SJSA1 (cell line): ENCODE measurements around the gene EEPD1. TPM values are rescaled to one million over a fixed set of nuclear protein-coding genes. Genes with fewer than 3 reads are reported as not detected.
A peak's percentile ranks its signal among the peaks of the same experiment; 100 is the strongest.

ENCODE experiments used
- DNase-seq, 2 experiments: peaks; one replicate each; pipeline ENCODE4 v3.0.0-alpha.2; 2015 to 2020; ENCODE audit warnings: low spot score in 2 of 2, low read depth in 1 of 2
- H3K27ac ChIP-seq: fragments of 250-450 bp; sonication (Bioruptor Pico); 2 replicates; pipeline ENCODE4 v1.5.1; 2020; ENCODE audit warnings: mild to moderate bottlenecking, moderate library complexity
- H3K27me3 ChIP-seq: fragments of 250-450 bp; sonication (Bioruptor Pico); replicated peaks from 2 replicates; pipeline ENCODE4 v1.5.1; 2020; ENCODE audit warnings: mild to moderate bottlenecking, moderate library complexity
- H3K36me3 ChIP-seq: fragments of 250-450 bp; sonication (Bioruptor Pico); 2 replicates; pipeline ENCODE4 v1.5.1; 2020; ENCODE audit warnings: mild to moderate bottlenecking
- H3K4me1 ChIP-seq: fragments of 250-450 bp; sonication (Bioruptor Pico); replicated peaks from 2 replicates; pipeline ENCODE4 v1.6.1; 2021; ENCODE audit warnings: mild to moderate bottlenecking
- H3K4me3 ChIP-seq: fragments of 250-450 bp; sonication (Bioruptor Pico); 2 replicates; pipeline ENCODE4 v1.5.1; 2020; ENCODE audit warnings: mild to moderate bottlenecking
- H3K9me3 ChIP-seq: fragments of 250-450 bp; sonication (Bioruptor Pico); replicated peaks from 2 replicates; pipeline ENCODE4 v1.5.1; 2020; ENCODE audit warnings: mild to moderate bottlenecking
- total RNA-seq: library from RNA; depleted of rRNA; stranded (reverse); fragments of >200 nt; shearing (Covaris generic); gene quantifications from 2 replicates; pipeline ENCODE4 v1.2.3, GENCODE V29; 2014

EEPD1 gene
- total RNA-seq, 1 experiment from 2014 or later = 12.4 TPM

GRCh38 chr7:36303202-36304098 is 150.4 kb downstream of the EEPD1 start:
- H3K9me3 ChIP-seq = no peaks in the 10 kb centered on the region
- no peaks in the 10 kb centered on the region for H3K36me3 ChIP-seq
- H3K4me1 ChIP-seq = peaks cover 75% of the 10 kb centered on the region
- H3K4me3 ChIP-seq = no peak overlapping the region
- DNase-seq = peak; percentile 98 to 99
- H3K27me3 ChIP-seq = no peaks in the 10 kb centered on the region
- peak overlapping the region; percentile 93 for H3K27ac ChIP-seq

DNA sequence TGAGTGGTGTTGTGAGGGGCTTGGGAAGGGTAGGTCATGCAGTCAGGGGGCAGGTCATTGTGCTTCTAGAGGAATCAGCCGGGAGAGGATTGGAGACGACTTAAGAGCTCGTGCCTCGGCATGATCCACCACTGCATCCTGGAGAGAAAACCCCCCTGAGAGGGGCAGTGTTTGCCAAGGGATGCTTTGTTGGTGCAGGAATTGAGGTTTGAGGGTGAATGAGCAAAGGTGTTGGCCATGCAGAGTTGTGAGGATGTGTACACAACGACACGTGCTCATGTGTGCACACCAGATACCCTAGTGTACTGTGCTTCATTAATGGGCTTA is 151.0 kb downstream of the EEPD1 start:
- no peak for DNase-seq
- H3K9me3 ChIP-seq = no peaks in the 10 kb centered on the region
- peak overlapping the region; percentile 93 for H3K27ac ChIP-seq
- H3K36me3 ChIP-seq = no peaks in the 10 kb centered on the region
- no peaks in the 10 kb centered on the region for H3K27me3 ChIP-seq
- H3K4me3 ChIP-seq = no peak overlapping the region
- peaks cover 69% of the 10 kb centered on the region for H3K4me1 ChIP-seq

- Histone ChIP-seq H3K4me1 (peaks cover 59% of the 10 kb centered on the region), H3K4me3 (no peak overlapping the region), H3K36me3 (no peaks in the 10 kb centered on the region), H3K9me3 (no peaks in the 10 kb centered on the region), H3K27ac (no peak overlapping the region), H3K27me3 (no peaks in the 10 kb centered on the region)
- peak in 1 of 2 experiments; percentile 26 for DNase-seq
Observed at GRCh38 chr7:36305226-36305625, 152.2 kb downstream of the EEPD1 start.

GRCh38 chr7:36305648-36306047 is 152.6 kb downstream of the EEPD1 start:
- Histone ChIP-seq H3K4me3 (no peak overlapping the region), H3K9me3 (no peaks in the 10 kb centered on the region), H3K27ac (no peak overlapping the region), H3K4me1 (peaks cover 55% of the 10 kb centered on the region), H3K36me3 (no peaks in the 10 kb centered on the region), H3K27me3 (no peaks in the 10 kb centered on the region)
- peak in 1 of 2 experiments; percentile 21 for DNase-seq

GRCh38 chr7:36306222-36306621 is 153.2 kb downstream of the EEPD1 start:
- H3K4me1 ChIP-seq = peaks cover 49% of the 10 kb centered on the region
- H3K9me3 ChIP-seq = no peaks in the 10 kb centered on the region
- DNase-seq = peak in 1 of 2 experiments; percentile 5
- no peaks in the 10 kb centered on the region for H3K36me3 ChIP-seq
- no peaks in the 10 kb centered on the region for H3K27me3 ChIP-seq
- no peak overlapping the region for H3K27ac ChIP-seq
- no peak overlapping the region for H3K4me3 ChIP-seq

GRCh38 chr7:36306722-36307121 is 153.7 kb downstream of the EEPD1 start:
- no peaks in the 10 kb centered on the region for H3K27me3 ChIP-seq
- H3K4me1 ChIP-seq = peaks cover 44% of the 10 kb centered on the region
- H3K9me3 ChIP-seq = no peaks in the 10 kb centered on the region
- H3K36me3 ChIP-seq = no peaks in the 10 kb centered on the region
- no peak overlapping the region for H3K4me3 ChIP-seq
- peak in 1 of 2 experiments; percentile 23 for DNase-seq
- no peak overlapping the region for H3K27ac ChIP-seq

DNA sequence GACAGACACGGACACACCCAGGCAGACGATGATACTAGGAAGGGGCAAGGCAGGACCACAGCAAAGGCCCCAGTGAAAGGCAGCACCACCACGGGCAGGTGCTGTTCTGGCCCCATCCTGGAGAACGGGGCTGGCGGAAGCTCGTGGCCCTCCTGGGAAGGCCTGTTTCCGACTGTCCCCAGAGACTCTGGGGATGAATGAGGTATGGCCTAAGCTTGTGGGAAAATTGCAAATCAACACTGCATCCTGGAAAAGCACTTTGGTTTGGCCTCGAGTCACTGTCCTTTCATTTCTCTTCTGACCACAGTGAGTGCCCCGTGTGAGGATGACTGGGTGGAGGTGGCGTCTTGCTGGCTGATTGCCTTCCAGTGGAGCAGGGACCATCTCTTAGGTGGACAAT is 155.0 kb downstream of the EEPD1 start:
- Histone ChIP-seq H3K36me3 (no peaks in the 10 kb centered on the region), H3K4me1 (peaks cover 31% of the 10 kb centered on the region), H3K27me3 (no peaks in the 10 kb centered on the region), H3K27ac (no peak overlapping the region), H3K4me3 (no peak overlapping the region), H3K9me3 (no peaks in the 10 kb centered on the region)
- DNase-seq = peak in 1 of 2 experiments; percentile 42

- H3K27ac ChIP-seq = no peak overlapping the region
- no peaks in the 10 kb centered on the region for H3K9me3 ChIP-seq
- DNase-seq = no peak
Observed at GRCh38 chr7:36309301-36309700, 156.2 kb downstream of the EEPD1 start.

DNA sequence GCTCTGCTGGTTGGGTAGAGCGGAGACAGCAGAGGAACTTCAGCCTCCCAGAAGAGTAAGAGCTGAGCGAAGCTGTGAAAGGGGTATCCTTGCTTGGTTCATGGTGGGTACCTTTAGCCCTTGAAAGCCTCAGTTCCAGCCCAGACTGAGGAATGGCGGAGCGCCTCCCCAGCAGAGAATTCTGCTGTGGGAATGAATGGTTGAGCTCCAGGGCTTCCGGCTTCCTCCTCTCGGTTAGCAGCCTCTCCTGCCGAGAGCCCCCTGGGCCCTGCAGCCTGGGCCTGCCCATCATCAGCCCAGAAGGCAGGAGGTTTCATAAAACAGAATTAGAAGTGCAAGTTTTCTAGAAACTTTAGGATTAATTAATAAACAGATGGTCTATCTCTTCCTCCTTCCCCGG is 156.7 kb downstream of the EEPD1 start:
- H3K36me3 ChIP-seq = no peaks in the 10 kb centered on the region
- H3K9me3 ChIP-seq = no peaks in the 10 kb centered on the region
- H3K4me3 ChIP-seq = no peak overlapping the region
- no peak overlapping the region for H3K27ac ChIP-seq
- H3K4me1 ChIP-seq = peaks cover 16% of the 10 kb centered on the region
- DNase-seq = no peak
- H3K27me3 ChIP-seq = no peaks in the 10 kb centered on the region

More at GRCh38 chr7:36309301-36309700, 156.2 kb downstream of the EEPD1 start:
- no peak overlapping the region for H3K4me3 ChIP-seq
- H3K36me3 ChIP-seq = no peaks in the 10 kb centered on the region
- peaks cover 20% of the 10 kb centered on the region for H3K4me1 ChIP-seq
- no peaks in the 10 kb centered on the region for H3K27me3 ChIP-seq

DNA sequence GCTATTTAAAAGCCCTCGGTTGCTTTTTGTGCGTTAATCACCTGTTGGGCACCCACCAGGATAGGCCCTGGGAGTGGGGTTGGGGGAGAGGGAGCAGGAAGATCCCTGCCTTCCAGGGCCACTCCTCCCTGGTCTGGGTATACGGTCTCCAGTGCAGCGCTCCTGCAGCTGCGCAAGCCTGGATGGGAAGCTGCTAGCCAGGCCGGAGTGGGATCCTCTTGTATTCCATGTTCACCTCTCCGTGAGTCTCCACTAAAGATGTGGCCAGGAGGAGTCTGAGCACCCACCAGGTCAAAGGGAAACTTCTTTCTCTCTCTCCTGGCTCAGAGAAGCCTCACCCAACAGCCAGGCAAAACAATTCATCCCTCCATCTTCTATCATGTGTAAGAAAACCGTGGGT is 157.8 kb downstream of the EEPD1 start:
- DNase-seq = no peak
- H3K27me3 ChIP-seq = no peaks in the 10 kb centered on the region
- H3K9me3 ChIP-seq = no peaks in the 10 kb centered on the region
- H3K36me3 ChIP-seq = no peaks in the 10 kb centered on the region
- H3K27ac ChIP-seq = no peak overlapping the region
- H3K4me3 ChIP-seq = no peak overlapping the region
- peaks cover 16% of the 10 kb centered on the region for H3K4me1 ChIP-seq

DNA sequence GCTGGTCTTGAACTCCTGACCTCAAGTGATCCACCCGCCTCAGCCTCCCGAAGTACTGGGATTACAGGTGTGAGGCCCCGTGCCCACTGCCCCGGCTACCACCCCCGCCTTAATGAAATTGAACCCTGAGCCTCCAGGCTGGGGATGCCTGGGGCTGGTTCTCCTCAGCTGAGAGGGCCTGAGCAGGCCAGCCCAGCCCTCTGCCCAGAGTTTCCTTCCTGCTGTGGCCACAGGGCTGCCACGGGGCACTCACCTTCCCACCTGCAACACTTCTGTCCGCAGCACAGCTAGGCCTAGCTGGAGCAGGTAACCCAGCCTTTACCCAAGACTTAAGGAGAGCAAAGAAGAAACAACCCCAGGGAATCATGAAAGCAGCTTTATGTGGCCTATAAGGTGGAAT is 158.5 kb downstream of the EEPD1 start:
- no peak overlapping the region for H3K4me3 ChIP-seq
- peaks cover 17% of the 10 kb centered on the region for H3K4me1 ChIP-seq
- no peaks in the 10 kb centered on the region for H3K27me3 ChIP-seq
- DNase-seq = no peak
- no peaks in the 10 kb centered on the region for H3K36me3 ChIP-seq
- no peaks in the 10 kb centered on the region for H3K9me3 ChIP-seq
- H3K27ac ChIP-seq = no peak overlapping the region

DNA sequence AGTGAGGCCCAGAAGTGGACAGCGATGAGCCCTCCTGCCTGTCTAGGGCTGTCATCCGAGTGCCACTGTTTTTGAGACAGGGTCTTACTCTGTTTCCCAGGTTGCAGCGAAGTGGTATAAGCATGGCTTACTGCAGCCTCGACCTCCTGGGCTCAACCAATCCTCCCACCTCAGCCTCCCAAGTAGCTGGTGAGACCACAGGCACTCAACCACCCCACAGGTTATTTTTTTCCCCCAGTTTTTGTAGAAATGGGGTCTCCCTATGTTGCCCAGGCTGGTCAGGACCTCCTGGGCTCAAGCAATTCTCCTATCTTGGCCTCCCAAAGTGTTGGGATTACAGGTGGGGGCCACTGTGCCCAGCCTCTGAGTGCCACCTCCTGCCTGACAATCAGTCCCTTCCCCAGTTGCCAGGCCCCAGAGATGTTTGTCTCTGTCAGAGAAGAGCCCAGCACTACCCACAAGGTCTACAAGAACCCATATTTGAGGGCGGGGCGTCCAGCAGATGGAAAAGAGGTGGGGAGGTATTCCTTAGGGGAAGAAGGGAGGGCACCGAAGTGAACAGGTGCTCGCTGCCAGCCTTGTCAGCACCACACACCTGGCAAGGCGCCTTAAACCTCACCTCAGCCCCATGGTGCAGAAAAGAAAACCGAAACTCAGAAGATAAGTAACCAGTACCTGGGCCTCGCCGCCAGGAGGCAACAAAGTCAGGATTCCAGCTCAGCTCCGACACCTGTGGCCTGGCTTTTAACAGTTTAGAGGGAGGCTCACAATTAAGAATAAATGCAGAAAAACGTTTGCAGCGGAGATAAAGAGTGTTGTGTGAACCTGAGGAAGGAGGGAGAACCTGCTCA is 159.2 kb downstream of the EEPD1 start:
- H3K4me1 ChIP-seq = peaks cover 17% of the 10 kb centered on the region
- no peak overlapping the region for H3K4me3 ChIP-seq
- no peak for DNase-seq
- H3K9me3 ChIP-seq = no peaks in the 10 kb centered on the region
- no peak overlapping the region for H3K27ac ChIP-seq
- H3K27me3 ChIP-seq = no peaks in the 10 kb centered on the region
- H3K36me3 ChIP-seq = no peaks in the 10 kb centered on the region

DNA sequence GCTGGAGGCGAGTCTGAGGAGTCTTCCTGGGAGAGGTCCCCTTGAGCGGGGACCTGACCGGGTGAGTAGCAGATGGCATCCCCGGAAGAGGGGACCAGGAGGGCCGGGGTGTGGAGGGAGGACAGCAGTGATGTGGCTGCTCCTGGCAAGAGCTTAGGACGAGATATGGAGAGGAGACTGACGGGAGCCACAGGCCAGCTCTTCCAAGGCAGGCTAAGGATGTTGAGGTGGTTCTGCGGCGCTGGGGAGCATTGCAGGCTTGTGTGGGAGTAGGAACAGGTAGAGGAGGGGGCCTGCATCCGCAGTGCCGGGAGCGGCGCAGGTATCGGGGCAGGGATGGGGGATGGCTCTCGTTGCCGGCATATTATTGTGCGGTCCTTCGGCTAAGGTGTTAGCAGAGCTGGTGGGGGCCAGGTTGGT is 159.9 kb downstream of the EEPD1 start:
- no peaks in the 10 kb centered on the region for H3K27me3 ChIP-seq
- H3K9me3 ChIP-seq = no peaks in the 10 kb centered on the region
- H3K36me3 ChIP-seq = no peaks in the 10 kb centered on the region
- no peak overlapping the region for H3K27ac ChIP-seq
- DNase-seq = no peak
- H3K4me3 ChIP-seq = no peak overlapping the region
- peaks cover 20% of the 10 kb centered on the region for H3K4me1 ChIP-seq

DNA sequence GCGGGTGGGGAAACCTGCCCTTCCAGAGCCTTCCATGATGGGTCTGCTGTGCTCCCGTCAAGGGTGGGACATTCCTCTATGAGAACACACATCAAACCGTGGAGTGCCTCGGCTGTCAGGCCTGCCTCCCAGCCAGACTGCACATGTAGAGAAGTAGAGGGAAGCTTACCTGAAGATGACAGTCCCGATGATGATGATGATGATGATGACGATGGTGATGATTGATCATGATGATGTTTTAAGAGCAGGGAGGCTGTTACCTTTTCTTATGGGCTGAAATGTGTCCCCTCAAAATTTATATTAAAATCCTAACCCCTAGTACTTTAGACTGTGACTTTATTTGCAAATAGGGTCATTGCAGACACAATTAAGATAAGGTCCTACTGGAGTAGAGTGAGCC is 160.6 kb downstream of the EEPD1 start:
- Histone ChIP-seq H3K27ac (no peak overlapping the region), H3K36me3 (no peaks in the 10 kb centered on the region), H3K9me3 (no peaks in the 10 kb centered on the region), H3K4me1 (peaks cover 23% of the 10 kb centered on the region), H3K27me3 (no peaks in the 10 kb centered on the region), H3K4me3 (no peak overlapping the region)
- DNase-seq = no peak
